ENCODE measurements around the gene C3orf52. TPM values are rescaled to one million over a fixed set of nuclear protein-coding genes. Genes with fewer than 3 reads are reported as not detected.

Gene C3orf52
- total RNA-seq, 3 donors from 2014 or later = 0.64 to 23.6 (median 8.5) TPM

DNA sequence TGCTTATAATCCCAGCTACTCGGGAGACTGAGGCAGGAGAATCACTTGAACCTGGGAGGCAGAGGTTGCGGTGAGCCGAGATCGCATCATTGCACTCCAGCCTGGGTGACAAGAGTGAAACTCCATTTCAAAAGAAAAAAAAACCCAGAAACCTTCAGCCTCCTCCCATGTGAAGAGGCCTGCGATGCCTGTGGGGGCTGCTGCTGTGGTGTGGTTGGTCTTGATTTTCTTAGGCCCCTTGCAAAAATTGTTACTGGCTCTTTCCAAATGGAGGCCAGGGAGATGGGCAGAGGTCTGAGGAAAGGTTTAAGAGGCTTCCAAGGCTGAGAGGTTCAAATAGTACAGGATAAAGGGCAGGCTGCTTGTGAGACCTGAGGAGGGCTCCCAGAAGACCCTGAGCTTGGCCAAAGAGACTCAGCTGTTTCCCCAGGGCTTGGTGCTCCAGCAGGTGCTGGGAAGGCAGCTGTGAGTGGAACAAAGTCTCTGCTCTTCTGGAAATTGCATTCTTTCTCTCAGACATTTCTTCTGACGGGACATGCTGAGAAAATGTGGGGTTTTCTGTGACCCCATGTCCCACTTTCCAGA lies 28.5 kb downstream of the C3orf52 start:
- TF ChIP-seq POLR2A (IDR thresholded peaks at IDR 0.05) (no peak), POLR2AphosphoS5 (IDR thresholded peaks at IDR 0.05) (no peak)
- TF ChIP-seq, protein P1, sequence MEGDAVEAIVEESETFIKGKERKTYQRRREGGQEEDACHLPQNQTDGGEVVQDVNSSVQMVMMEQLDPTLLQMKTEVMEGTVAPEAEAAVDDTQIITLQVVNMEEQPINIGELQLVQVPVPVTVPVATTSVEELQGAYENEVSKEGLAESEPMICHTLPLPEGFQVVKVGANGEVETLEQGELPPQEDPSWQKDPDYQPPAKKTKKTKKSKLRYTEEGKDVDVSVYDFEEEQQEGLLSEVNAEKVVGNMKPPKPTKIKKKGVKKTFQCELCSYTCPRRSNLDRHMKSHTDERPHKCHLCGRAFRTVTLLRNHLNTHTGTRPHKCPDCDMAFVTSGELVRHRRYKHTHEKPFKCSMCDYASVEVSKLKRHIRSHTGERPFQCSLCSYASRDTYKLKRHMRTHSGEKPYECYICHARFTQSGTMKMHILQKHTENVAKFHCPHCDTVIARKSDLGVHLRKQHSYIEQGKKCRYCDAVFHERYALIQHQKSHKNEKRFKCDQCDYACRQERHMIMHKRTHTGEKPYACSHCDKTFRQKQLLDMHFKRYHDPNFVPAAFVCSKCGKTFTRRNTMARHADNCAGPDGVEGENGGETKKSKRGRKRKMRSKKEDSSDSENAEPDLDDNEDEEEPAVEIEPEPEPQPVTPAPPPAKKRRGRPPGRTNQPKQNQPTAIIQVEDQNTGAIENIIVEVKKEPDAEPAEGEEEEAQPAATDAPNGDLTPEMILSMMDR (IDR thresholded peaks at IDR 0.05) = no peak
- no peaks in the 10 kb centered on the region for H3K4me1 ChIP-seq
- no peak for DNase-seq (ENCODE audit: low spot score in 2 of 2)
- H3K9me3 ChIP-seq = no peaks in the 10 kb centered on the region
- no peak overlapping the region for H3K27ac ChIP-seq
- no peaks in the 10 kb centered on the region for H3K36me3 ChIP-seq
- H3K4me3 ChIP-seq = no peak overlapping the region
- intact Hi-C loops (cut with DNase I; ENCODE audit: low total_unique reads) = no loop called here
- no peaks in the 10 kb centered on the region for H3K27me3 ChIP-seq

DNA sequence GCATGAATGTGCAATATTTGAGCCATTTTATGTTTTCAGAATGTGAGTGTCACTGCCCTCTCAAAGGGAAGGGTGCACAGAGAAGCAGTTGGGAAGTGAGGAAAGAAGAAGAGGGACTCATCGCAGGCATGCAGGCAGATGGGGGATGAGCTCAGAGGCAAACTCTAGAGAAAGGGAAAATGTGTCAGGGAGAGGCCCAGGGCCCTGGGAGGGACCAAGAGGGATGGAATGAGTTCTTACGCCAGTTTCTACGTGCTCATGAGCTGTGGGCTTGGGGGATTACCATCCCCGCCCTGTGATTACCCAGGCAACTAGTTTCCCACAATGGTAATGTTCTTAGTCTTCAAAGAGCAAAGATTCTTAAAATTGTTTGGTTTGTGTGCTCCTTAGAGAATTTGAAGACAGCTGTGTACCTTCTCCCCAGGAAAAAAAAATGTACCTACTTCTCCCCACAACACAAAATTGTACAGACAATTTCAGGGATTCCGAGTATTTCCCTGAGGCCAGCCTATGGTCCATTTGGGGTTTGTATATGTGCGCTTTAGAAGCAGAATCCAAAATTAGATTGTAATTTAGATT lies 29.1 kb downstream of the C3orf52 start:
- no peak for DNase-seq (ENCODE audit: low spot score in 2 of 2)
- H3K36me3 ChIP-seq = no peaks in the 10 kb centered on the region
- H3K9me3 ChIP-seq = no peaks in the 10 kb centered on the region
- H3K27ac ChIP-seq = no peak overlapping the region
- TF ChIP-seq, protein P1 (IDR thresholded peaks at IDR 0.05) = no peak
- TF ChIP-seq POLR2AphosphoS5 (IDR thresholded peaks at IDR 0.05) (no peak), POLR2A (IDR thresholded peaks at IDR 0.05) (no peak)
- no peaks in the 10 kb centered on the region for H3K4me1 ChIP-seq
- no peaks in the 10 kb centered on the region for H3K27me3 ChIP-seq
- no peak overlapping the region for H3K4me3 ChIP-seq
- intact Hi-C loops (cut with DNase I; ENCODE audit: low total_unique reads) = no loop called here

DNA sequence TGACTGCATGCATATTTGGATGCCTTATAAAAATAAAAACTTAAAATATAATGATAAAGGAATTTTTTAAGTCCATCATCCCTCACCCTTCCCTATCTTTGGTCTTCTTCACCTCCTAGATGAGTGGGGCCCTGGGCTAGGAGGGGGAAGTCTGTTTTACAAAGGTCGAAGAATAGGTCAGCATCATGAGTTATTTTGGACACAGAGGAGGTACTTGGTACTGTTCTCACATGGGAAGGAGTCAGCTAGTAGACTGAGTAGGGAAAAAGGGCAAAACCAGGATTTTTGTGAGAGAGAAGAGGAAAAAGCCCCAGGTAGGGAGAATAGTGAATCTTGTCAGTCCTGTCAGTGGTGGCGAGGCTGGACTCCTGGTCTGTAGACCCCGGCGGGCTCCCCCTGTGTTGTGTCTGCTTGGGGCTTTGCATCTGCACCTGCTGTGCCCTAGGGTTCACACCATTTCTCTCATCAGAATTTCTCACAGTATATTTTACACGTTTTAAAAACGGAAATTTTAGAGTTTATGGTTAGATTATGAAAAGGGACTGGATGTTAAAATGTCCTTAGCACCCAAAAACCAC lies 29.7 kb downstream of the C3orf52 start:
- no peak overlapping the region for H3K4me3 ChIP-seq
- H3K27me3 ChIP-seq = no peaks in the 10 kb centered on the region
- TF ChIP-seq, protein P1 (IDR thresholded peaks at IDR 0.05) = no peak
- TF ChIP-seq POLR2AphosphoS5 (IDR thresholded peaks at IDR 0.05) (no peak), POLR2A (IDR thresholded peaks at IDR 0.05) (no peak)
- DNase-seq (ENCODE audit: low spot score in 2 of 2) = no peak
- no peaks in the 10 kb centered on the region for H3K4me1 ChIP-seq
- no peaks in the 10 kb centered on the region for H3K36me3 ChIP-seq
- intact Hi-C loops (cut with DNase I; ENCODE audit: low total_unique reads) = no loop called here
- no peaks in the 10 kb centered on the region for H3K9me3 ChIP-seq
- H3K27ac ChIP-seq = no peak overlapping the region

DNA sequence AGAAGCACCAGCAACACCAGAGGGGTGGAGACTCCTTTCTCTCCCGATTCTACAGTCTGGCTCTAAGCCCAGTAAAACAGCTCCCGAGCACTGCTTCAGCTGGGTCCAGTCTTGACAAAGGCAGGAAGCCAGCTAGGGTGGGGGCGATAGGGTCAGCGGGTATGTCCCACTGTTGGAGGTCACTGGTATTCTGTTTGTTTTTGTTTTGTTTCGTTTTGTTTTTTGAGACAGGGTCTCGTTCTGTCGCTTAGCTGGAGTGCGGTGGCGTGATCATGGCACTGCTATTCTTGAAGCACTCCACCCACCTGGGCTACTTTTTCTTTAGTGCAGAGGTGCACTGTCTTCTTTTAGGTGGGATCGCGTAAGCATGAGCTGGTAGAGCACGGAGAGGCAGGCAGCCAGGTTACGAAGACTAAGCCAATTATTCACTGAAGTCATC lies 30.6 kb downstream of the C3orf52 start:
- intact Hi-C loops (cut with DNase I; ENCODE audit: low total_unique reads) = no loop called here
- H3K27ac ChIP-seq = no peak overlapping the region
- H3K4me3 ChIP-seq = peak overlapping the region; percentile 7 to 31 (median 25)
- H3K27me3 ChIP-seq = no peaks in the 10 kb centered on the region
- DNase-seq (ENCODE audit: low spot score in 2 of 2) = no peak
- H3K9me3 ChIP-seq = no peaks in the 10 kb centered on the region
- TF ChIP-seq POLR2A (IDR thresholded peaks at IDR 0.05) (no peak), POLR2AphosphoS5 (IDR thresholded peaks at IDR 0.05) (no peak)
- TF ChIP-seq, protein P1 (IDR thresholded peaks at IDR 0.05) = no peak
- H3K36me3 ChIP-seq = no peaks in the 10 kb centered on the region
- H3K4me1 ChIP-seq = no peaks in the 10 kb centered on the region

DNA sequence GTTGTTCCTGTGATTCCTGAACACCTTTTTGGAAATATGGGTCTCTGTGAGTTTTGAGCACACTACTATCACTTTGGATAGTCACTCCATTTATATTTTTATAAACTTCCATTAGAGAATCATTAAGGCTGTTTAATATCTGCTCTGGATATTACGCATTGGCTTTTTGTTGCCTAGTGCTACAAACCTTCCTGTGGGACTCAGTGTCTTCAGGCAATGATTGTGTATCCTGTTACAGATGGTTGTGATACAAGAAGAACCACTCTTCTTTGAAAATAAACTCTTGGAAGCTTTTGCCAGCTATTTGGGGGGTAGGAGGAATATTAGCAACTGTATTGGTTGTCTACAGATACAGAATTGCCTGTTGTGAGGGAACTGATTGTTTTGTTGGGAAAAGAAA lies 31.2 kb downstream of the C3orf52 start:
- no peaks in the 10 kb centered on the region for H3K27me3 ChIP-seq
- intact Hi-C loops (cut with DNase I; ENCODE audit: low total_unique reads) = no loop called here
- DNase-seq (ENCODE audit: low spot score in 2 of 2) = no peak

More for the DNA sequence above, 31.2 kb downstream of the C3orf52 start:
- Histone ChIP-seq H3K4me1 (no peaks in the 10 kb centered on the region), H3K27ac (no peak overlapping the region), H3K36me3 (no peaks in the 10 kb centered on the region), H3K4me3 (no peak overlapping the region), H3K9me3 (no peaks in the 10 kb centered on the region)
- TF ChIP-seq POLR2AphosphoS5 (IDR thresholded peaks at IDR 0.05) (no peak), POLR2A (IDR thresholded peaks at IDR 0.05) (no peak)
- TF ChIP-seq, protein P1 (IDR thresholded peaks at IDR 0.05) = no peak
